Measurements from ENCODE around the gene PNLIPRP2. TPM values are rescaled to one million over a fixed set of nuclear protein-coding genes. Genes with fewer than 3 reads are reported as not detected.

Gene PNLIPRP2
- total RNA-seq, 1 experiment from 2014 or later = 0.24 TPM

GRCh38 chr10:116594525-116595035, 26.2 kb upstream of the PNLIPRP2 start:
- Mint-ChIP-seq H3K9me3 (no peaks in the 10 kb centered on the region), H3K27me3 (ENCODE audit: low read depth) (peaks cover 2% of the 10 kb centered on the region), H3K27ac (no peak overlapping the region), H3K4me3 (no peak overlapping the region), H3K36me3 (ENCODE audit: insufficient read depth in 1 of 3, low read depth in 3 of 3) (no peaks in the 10 kb centered on the region), H3K4me1 (peaks cover 7% of the 10 kb centered on the region in 2 experiments)
- Histone ChIP-seq H2BK15ac (ENCODE audit: low read depth, low read length) (no peak overlapping the region), H3K4me1 (ENCODE audit: insufficient read depth, low read length) (no peaks in the 10 kb centered on the region), H3K79me1 (ENCODE audit: insufficient read depth, low read depth, low read length, poor library complexity, severe bottlenecking) (no peaks in the 10 kb centered on the region), H3K9ac (ENCODE audit: extremely low read depth, insufficient read length, low read length) (no peak overlapping the region), H3K14ac (ENCODE audit: insufficient read depth, low read length) (no peak overlapping the region), H3K23me2 (ENCODE audit: insufficient read length, low read depth, low read length, poor library complexity, severe bottlenecking) (no peaks in the 10 kb centered on the region), H3K79me2 (ENCODE audit: insufficient read depth, low read length) (no peaks in the 10 kb centered on the region), H2BK20ac (ENCODE audit: low read depth, low read length, poor library complexity, severe bottlenecking) (no peak overlapping the region), H3K23ac (ENCODE audit: insufficient read length, low read depth, low read length) (no peak overlapping the region), H3K4ac (ENCODE audit: low read depth, low read length) (no peak overlapping the region), H2AFZ (ENCODE audit: low read length) (no peak overlapping the region), H3T11ph (ENCODE audit: low read length) (no peak overlapping the region), H3K4me2 (ENCODE audit: insufficient read depth, insufficient read length, low read length) (no peak overlapping the region), H2BK12ac (ENCODE audit: insufficient read length, low read depth, low read length) (no peak overlapping the region), H2AK5ac (ENCODE audit: insufficient read length, low read length) (no peak overlapping the region), H4K5ac (ENCODE audit: insufficient read length, low read depth, low read length) (no peak overlapping the region), H3K27ac (ENCODE audit: insufficient read length, low read depth, low read length) (no peak overlapping the region), H3K56ac (ENCODE audit: insufficient read length, low read depth, low read length) (no peak overlapping the region), H4K8ac (replicated peaks; ENCODE audit: insufficient read length, low read depth, low read length) (no peak overlapping the region), H2BK120ac (ENCODE audit: low read depth, low read length, poor library complexity, severe bottlenecking) (no peak overlapping the region), H4K91ac (ENCODE audit: insufficient read length, low read depth, low read length) (no peak overlapping the region), H3K18ac (ENCODE audit: insufficient read length, low read depth, low read length) (no peak overlapping the region), H4K20me1 (ENCODE audit: control insufficient read depth, insufficient read depth, insufficient read length) (no peaks in the 10 kb centered on the region), H3K9me3 (ENCODE audit: control insufficient read depth, low read depth, low read length) (no peaks in the 10 kb centered on the region), H3K27me3 (ENCODE audit: insufficient read depth, low read length) (no peaks in the 10 kb centered on the region), H2BK5ac (ENCODE audit: insufficient read length, low read length) (no peak overlapping the region)
- no peak for DNase-seq
- no peak for TF ChIP-seq CTCF (conservative IDR thresholded peaks at IDR 0.05)
- no CpG with 5 or more reads among the region's 7 CpGs for WGBS (ENCODE audit: extremely low coverage, insufficient read length, low lambda C conversion rate)
